Hematopoietic multipotent progenitor cell treated with erythropoietin and hydrocortisone succinate and interleukin-3 and kit ligand, for 17 days (in vitro differentiated cells): ENCODE results near the gene HJV.
A peak's percentile ranks its signal among the peaks of the same experiment; 100 is the strongest.
"Not testable (repeated sequence)": the region's sequence is repeated elsewhere in the genome, so short reads cannot be mapped to it uniquely, and the experiment has no call there.

Experiments used
- DNase-seq: peaks from one replicate; pipeline ENCODE4 v3.0.0-alpha.2; 2015; ENCODE audit warnings: low spot score

The HJV gene

DNA sequence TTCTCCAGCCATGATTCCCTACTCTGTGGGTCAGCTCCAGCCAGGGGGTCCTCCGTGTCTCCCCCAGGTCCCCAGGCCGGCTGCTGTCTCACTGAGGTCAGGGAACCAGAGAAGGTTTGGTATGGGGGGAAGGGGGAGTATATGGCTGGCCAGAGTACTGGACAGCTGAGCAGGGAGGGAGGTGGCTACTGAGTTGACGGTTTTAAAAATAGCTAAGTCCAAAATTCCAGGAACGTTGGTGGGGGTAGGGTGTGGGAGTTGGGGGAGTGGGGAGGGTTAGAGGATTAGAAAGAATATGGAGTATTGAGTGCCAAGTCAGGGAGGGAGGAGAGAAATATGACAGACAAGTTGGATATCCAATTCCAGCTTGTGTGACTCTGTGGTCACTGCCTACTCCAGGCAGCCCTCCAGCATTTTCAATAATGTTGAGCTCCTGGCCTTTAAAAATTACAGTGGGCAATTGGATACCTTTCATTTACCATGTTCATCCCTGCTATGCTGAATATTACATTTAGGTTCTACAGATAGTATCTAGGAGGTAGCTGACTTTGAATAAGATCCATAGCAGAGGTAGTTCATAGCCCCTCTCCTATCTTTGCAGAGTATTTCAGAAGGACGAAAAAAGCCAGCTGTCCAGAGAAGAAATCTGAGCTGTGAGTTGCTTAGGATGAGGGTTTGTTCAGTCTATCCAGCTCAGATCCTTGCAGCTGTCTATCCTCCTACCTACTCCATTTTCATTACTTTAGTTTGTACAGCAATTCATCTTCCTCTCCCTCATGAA is at the start of gene HJV:
Gene HJV (minus strand): TSS at position 114 of the 781 bp plus-strand sequence. CDS start 1,504 bp downstream, outside the sequence.
- DNase-seq: no peak

GRCh38 chr1:146059148-146059547 is 37.6 kb upstream of the HJV start:
- not testable (repeated sequence) for DNase-seq

GRCh38 chr1:146051852-146052676 is 30.5 kb upstream of the HJV start:
- DNase-seq: peak; percentile 52

DNA sequence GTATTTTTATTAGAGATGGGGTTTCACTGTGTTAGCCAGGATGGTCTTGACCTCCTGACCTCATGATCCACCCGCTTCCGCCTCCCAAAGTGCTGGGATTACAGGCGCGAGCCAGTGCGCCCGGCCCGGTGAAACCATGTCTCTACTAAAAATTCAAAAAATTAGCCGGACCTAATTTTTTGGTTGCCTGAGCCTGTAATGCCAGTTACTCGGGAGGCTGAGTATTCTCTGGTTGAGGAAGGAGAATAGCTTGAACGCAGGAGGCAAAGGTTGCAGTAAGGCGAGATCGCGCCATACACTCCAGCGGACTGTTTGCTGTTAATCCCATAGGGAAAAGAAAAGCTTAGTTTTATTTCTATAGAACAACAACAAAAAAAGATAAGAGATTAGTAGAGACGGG is 29.9 kb upstream of the HJV start:
- no peak for DNase-seq

GRCh38 chr1:146050652-146050963 is 29.1 kb upstream of the HJV start:
- not testable (repeated sequence) for DNase-seq

DNA sequence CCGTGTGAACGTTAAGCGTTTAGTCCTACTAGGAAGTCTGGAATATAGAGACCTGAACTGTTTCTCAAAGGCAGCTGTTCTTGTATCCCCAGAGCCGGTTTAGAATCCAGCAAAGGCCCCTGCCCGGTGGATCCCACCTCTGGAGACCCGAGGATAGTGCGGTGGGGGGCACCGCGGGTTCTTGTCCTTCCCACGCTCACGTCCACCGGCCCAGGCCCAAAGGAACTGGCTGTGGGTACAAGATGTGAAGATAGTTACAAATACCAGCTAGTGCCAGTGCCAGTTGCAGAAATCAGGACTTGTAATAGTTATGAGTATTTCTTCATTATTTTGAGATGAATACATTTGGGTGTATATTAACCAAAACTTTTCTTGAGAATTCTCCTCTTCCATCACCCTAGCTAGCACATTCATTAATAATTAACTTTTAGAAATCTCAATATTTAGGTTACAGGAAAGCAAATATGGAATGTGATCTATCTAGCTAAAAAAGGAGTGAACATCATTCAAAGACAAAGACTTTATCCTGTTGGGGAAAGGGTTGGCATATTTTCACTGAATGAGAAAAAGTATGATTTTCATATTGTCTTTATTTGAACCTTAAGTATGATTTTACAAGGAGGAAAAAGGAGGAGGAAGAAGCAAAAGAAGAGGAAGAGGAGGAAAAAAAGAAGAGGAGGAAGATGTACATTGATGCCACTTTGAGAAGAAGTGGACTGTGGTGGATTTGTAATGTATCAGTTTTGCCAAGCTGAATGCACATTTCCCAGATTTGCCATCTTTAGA is 28.5 kb upstream of the HJV start:
- DNase-seq: not testable (repeated sequence)

DNA sequence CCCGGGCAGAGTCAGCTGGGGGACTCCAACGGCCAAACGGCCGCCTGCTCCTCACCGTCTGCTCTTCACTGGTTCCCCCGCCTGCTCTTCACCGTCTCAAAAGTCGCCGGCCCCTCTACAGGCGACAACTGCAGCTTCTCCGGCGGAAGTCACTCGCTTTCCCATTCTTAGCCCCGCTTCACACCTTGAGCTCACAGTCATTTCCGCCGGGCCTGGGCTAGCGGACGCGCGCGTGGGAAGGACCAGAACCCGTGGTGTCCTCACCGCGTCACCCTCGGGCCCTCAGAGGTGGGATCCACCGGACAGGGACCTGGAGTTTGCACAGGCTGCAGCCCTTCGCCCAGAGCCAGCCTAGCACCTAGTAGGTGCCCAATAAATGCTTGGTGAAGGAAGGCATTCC is 27.9 kb upstream of the HJV start:
- no peak for DNase-seq

- not testable (repeated sequence) for DNase-seq
These were observed 27.1 kb upstream of the HJV start for GRCh38 chr1:146048514-146049115.

DNA sequence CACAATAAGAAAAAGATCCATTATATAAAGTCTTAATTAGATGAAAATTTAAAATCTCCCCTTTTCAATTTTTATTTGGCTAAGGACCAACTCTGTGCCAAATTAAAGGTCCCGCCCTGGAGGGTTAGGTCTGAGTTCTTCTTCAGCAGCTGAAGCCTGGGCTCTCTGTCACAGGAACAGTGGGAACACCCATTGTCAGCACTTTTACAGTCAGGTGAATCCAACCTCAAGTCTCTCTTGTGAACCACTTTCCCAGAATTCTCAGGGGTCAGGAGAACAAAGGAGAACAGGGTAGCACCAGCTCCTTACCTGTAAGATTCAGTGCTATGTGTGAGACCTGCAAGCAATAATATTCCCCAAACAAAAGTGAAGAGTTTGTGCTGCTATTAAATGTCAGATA is 25.1 kb upstream of the HJV start:
- no peak for DNase-seq

DNA sequence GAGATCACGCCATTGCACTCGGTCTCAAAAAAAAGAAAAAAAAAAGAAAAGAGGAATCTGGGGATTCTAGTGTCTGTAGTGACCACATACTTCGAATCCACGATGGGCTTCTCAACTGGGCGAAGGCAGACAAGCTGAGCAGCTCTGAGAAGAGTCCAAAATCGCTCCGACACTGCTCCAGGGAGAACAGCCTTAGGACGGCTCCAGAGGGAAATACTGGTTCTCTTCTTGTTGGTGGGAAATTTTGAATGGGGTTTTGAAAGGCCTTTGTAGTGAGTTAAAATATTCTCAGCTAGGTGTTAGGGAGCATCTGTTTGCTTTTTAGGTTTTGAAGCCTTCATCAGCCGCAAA is 18.3 kb upstream of the HJV start:
- no peak for DNase-seq

GRCh38 chr1:146036965-146037646 is 15.6 kb upstream of the HJV start:
- peak; percentile 86 for DNase-seq

DNA sequence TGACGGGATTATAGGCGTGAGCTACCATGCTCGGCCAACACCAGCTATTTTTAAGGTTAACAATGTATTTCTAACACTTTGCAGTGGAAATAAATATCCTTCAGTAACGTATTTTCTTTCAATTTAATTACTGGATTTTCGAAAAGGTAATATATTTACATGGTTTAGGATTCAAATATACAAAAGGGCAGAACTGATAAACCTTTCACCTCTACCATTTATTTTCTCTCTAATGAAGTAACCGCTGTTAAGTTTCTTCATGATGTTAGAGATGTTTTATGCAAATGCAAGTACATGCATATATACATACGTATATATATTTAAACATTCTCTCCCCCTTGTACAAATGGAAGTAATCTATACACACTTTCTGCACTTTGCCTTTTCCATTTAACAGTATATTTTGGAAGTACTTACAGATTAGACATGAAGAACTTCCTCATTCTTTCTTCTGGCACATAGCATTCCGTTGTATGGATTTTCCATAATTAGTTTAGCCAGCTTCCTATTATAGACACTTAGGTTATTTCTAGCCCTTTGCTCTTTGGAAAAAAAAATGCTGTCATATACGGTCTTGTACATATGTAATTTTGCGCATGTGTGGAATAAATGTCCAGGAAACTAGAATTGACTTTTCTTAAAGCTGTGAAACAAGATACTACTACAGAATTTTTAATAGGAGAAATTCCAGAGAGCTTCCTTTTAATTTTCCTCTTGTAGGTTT is 14.9 kb upstream of the HJV start:
- DNase-seq: no peak

DNA sequence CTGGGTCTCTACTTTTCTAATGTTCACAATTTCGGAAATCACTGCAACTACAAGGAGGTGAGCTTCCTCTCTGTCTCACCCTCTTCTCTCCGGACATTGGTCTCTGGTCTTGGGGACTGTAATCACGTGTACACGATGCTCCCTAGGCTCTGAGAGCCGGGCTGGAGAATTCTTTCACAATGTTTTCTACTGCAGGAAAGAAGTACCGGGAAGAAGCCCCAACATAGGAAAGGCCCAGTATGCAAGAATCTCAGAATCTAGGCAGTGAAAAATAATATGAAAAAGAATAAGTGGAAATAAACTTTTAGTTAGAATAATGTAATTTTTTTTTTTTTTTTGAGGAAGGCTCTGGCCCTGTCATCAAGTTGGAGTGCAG is 13.5 kb upstream of the HJV start:
- no peak for DNase-seq

DNA sequence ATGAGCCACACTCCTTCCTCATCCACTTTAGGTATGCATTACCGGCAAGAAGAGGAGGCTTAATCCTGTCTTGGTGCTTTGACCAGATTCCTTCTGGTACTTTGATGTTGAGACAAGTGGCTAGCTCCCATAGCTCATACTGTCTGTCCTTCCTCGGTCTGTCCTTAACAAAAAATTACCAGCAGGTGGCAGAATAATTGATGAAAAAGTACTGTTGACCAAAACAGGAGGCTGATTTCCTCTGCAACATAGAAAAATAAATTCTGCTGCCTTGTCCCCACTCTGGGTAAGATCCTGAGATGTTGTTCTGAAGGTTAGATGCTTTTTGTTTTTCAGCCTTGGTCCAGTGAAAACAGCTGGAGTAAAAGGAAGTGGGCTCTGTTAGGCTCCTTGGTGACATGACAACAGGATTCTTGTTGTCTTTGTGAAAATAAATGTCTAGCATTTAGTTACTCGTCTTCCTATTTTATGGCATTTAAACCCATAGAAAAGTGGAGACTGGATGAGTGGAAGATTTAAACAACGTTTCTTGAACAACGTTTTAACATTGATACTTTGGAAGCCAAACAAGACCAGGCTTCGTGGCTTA is 11.2 kb upstream of the HJV start:
- peak; percentile 69 for DNase-seq

GRCh38 chr1:146031476-146031875 is 9.9 kb upstream of the HJV start:
- DNase-seq: no peak

DNA sequence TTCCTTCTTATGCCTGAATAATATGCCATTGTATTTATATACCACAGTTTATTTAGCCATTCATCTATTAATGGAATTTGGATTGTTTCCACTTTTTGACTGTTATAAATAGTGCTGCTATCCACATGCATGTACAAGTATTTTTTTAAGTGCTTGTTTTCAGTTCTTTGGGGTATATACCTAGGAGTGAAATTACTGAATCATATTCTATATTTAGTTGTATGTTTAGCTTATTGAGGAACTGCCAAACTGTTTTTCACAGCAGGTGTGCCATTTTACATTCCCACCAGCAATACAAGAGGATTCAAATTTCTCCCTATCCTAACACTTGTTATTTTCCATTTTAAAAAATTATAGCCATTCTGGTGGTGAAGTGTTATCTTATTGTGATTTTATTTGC is 7.6 kb upstream of the HJV start:
- DNase-seq: no peak

- not testable (repeated sequence) for DNase-seq
These were observed 5.1 kb upstream of the HJV start for GRCh38 chr1:146026650-146027049.

GRCh38 chr1:146025787-146026495 is 4.4 kb upstream of the HJV start:
- DNase-seq: not testable (repeated sequence)

GRCh38 chr1:146022403-146023127 is 1.0 kb upstream of the HJV start:
- no peak for DNase-seq
